Stimulated activated CD8-positive, alpha-beta memory T cell treated with anti-CD3 and anti-CD28 coated beads, Interleukin-7, amount 100 ng/mL, for 24 hours (primary cell): ENCODE measurements around the gene STOML3.

ENCODE experiments used
- DNase-seq: peaks from one replicate; pipeline ENCODE4 v3.0.0-alpha.2; 2020; ENCODE audit warnings: low read depth

STOML3 gene

GRCh38 chr13:38981096-38981495, 9.5 kb downstream of the STOML3 start:
- no peak for DNase-seq

- no peak for DNase-seq
Observed at GRCh38 chr13:38980750-38981078, 9.9 kb downstream of the STOML3 start.

- DNase-seq, result no peak
Observed at GRCh38 chr13:38979891-38980749, 10.5 kb downstream of the STOML3 start.

- DNase-seq, result no peak
Observed at GRCh38 chr13:38970380-38971051, 20.1 kb downstream of the STOML3 start.

GRCh38 chr13:38969187-38969586, 21.4 kb downstream of the STOML3 start:
- DNase-seq, result no peak

- DNase-seq, result no peak
Observed at GRCh38 chr13:38967446-38967845, 23.2 kb downstream of the STOML3 start.

GRCh38 chr13:38965281-38965680, 25.4 kb downstream of the STOML3 start:
- no peak for DNase-seq

GRCh38 chr13:38960175-38960574, 30.5 kb downstream of the STOML3 start:
- no peak for DNase-seq

- DNase-seq, result no peak
Observed at GRCh38 chr13:38957794-38958592, 32.6 kb downstream of the STOML3 start.

- no peak for DNase-seq
Observed at GRCh38 chr13:38954844-38955243, 35.8 kb downstream of the STOML3 start.

GRCh38 chr13:38954291-38954690, 36.3 kb downstream of the STOML3 start:
- DNase-seq, result no peak

GRCh38 chr13:38952827-38953226, 37.8 kb downstream of the STOML3 start:
- no peak for DNase-seq

GRCh38 chr13:38951525-38952313, 38.9 kb downstream of the STOML3 start:
- DNase-seq, result no peak

GRCh38 chr13:38950987-38951386, 39.6 kb downstream of the STOML3 start:
- no peak for DNase-seq

- DNase-seq, result no peak
Observed at GRCh38 chr13:38947054-38947453, 43.6 kb downstream of the STOML3 start.

GRCh38 chr13:38944219-38944618, 46.4 kb downstream of the STOML3 start:
- DNase-seq, result no peak

- no peak for DNase-seq
Observed at GRCh38 chr13:38943231-38943630, 47.4 kb downstream of the STOML3 start.

- DNase-seq, result no peak
Observed at GRCh38 chr13:38941353-38941945, 49.2 kb downstream of the STOML3 start.

- no peak for DNase-seq
Observed at GRCh38 chr13:38933786-38934185, 56.8 kb downstream of the STOML3 start.

- DNase-seq, result no peak
Observed at GRCh38 chr13:38922170-38922569, 68.5 kb downstream of the STOML3 start.

GRCh38 chr13:38921081-38921480, 69.5 kb downstream of the STOML3 start:
- no peak for DNase-seq
